ENCODE results near the gene CFAP119. TPM values are rescaled to one million over a fixed set of nuclear protein-coding genes. Genes with fewer than 3 reads are reported as not detected.

Gene CFAP119
- total RNA-seq, 1 donor, result 2.9 TPM

DNA sequence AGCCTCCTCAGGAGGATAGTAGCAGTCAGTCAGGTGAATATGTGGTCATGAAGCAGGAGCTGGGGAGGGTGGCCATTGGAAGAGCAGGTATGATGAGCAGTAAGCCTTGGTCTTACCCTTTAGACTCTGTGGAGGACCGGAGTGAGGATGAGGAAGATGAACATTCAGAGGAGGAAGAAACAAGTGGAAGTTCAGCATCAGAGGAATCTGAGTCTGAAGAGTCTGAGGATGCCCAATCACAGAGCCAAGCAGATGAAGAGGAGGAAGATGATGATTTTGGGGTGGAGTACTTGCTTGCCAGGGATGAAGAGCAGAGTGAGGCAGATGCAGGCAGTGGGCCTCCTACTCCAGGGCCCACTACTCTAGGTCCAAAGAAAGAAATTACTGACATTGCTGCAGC, 50.1 kb downstream of the CFAP119 start:
- TF ChIP-seq, protein P1, sequence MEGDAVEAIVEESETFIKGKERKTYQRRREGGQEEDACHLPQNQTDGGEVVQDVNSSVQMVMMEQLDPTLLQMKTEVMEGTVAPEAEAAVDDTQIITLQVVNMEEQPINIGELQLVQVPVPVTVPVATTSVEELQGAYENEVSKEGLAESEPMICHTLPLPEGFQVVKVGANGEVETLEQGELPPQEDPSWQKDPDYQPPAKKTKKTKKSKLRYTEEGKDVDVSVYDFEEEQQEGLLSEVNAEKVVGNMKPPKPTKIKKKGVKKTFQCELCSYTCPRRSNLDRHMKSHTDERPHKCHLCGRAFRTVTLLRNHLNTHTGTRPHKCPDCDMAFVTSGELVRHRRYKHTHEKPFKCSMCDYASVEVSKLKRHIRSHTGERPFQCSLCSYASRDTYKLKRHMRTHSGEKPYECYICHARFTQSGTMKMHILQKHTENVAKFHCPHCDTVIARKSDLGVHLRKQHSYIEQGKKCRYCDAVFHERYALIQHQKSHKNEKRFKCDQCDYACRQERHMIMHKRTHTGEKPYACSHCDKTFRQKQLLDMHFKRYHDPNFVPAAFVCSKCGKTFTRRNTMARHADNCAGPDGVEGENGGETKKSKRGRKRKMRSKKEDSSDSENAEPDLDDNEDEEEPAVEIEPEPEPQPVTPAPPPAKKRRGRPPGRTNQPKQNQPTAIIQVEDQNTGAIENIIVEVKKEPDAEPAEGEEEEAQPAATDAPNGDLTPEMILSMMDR (IDR thresholded peaks at IDR 0.05; ENCODE audit: extremely low read depth, low read depth, low read length), result no peak
- Histone ChIP-seq H4K20me1 (ENCODE audit: insufficient read depth, low read length) (peaks cover 49% of the 10 kb centered on the region), H3K4me1 (ENCODE audit: insufficient read depth, low read length) (peaks cover 10% of the 10 kb centered on the region), H3K4me2 (ENCODE audit: insufficient read depth, low read length) (no peak overlapping the region), H3K27ac (ENCODE audit: low read depth, low read length) (no peak overlapping the region), H2AFZ (ENCODE audit: low read length) (no peak overlapping the region), H3K36me3 (ENCODE audit: insufficient read depth, low read length) (peaks cover 93% of the 10 kb centered on the region), H3K79me2 (ENCODE audit: insufficient read depth, low read length) (peaks cover 12% of the 10 kb centered on the region), H3K27me3 (ENCODE audit: insufficient read depth, low read length) (no peaks in the 10 kb centered on the region), H3K9me3 (ENCODE audit: low read depth, low read length) (no peaks in the 10 kb centered on the region), H3K4me3 (ENCODE audit: insufficient read depth, low read length) (no peak overlapping the region)
- DNase-seq (ENCODE audit: insufficient read length, low spot score, missing footprints), result no peak

DNA sequence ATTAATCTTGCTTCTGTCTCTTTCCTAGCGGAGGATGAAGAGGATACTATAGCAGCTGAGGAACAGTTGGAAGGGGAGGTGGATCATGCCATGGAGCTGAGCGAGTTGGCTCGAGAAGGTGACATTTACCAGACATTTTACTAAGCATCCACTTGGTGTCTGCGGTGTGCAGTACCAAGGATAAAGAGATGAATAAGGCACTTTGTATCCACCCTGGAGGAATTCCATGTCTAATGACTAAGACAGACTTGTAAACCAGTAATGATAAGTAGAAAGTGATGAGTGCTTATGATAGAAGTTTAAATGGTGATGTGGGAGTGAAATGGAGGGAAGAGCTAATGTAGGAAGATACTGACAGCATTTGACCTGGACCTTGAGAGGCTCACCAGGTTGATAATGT, 50.9 kb downstream of the CFAP119 start:
- H3K27ac ChIP-seq (ENCODE audit: low read depth, low read length), result no peak overlapping the region
- H3K36me3 ChIP-seq (ENCODE audit: insufficient read depth, low read length), result peaks cover 93% of the 10 kb centered on the region
- H3K27me3 ChIP-seq (ENCODE audit: insufficient read depth, low read length), result no peaks in the 10 kb centered on the region
- H2AFZ ChIP-seq (ENCODE audit: low read length), result no peak overlapping the region
- H3K4me1 ChIP-seq (ENCODE audit: insufficient read depth, low read length), result peaks cover 10% of the 10 kb centered on the region
- no peak overlapping the region for H3K4me2 ChIP-seq (ENCODE audit: insufficient read depth, low read length)
- H3K79me2 ChIP-seq (ENCODE audit: insufficient read depth, low read length), result peaks cover 4% of the 10 kb centered on the region
- H4K20me1 ChIP-seq (ENCODE audit: insufficient read depth, low read length), result peaks cover 42% of the 10 kb centered on the region
- TF ChIP-seq, protein P1 (IDR thresholded peaks at IDR 0.05; ENCODE audit: extremely low read depth, low read depth, low read length), result no peak
- no peak for DNase-seq (ENCODE audit: insufficient read length, low spot score, missing footprints)
- no peak overlapping the region for H3K4me3 ChIP-seq (ENCODE audit: insufficient read depth, low read length)
- no peaks in the 10 kb centered on the region for H3K9me3 ChIP-seq (ENCODE audit: low read depth, low read length)

Small RNAs within 50 kb of the gene (small RNA-seq; reads per million reads assigned to genes)
- gene SNORA30, result 493 reads per million, percentile 98 among the genes with 10 or more reads in this experiment

Other genes with a start within 250 kb of the CFAP119 start
- 22.7 and 25.0 TPM in 2 replicates for gene ZNF768, start 235.5 kb downstream of the CFAP119 start, total RNA-seq
- 16.6 and 17.1 TPM in 2 replicates for gene ZNF747, start 227.2 kb downstream of the CFAP119 start, total RNA-seq
- gene ZNF764, start 203.7 kb downstream of the CFAP119 start, total RNA-seq, result 5.3 and 7.6 TPM in 2 replicates
- 10.9 and 12.3 TPM in 2 replicates for gene ZNF688, start 190.3 kb downstream of the CFAP119 start, total RNA-seq
- 13.4 and 13.6 TPM in 2 replicates for gene ZNF785, start 176.4 kb downstream of the CFAP119 start, total RNA-seq
- gene ZNF689, start 151.7 kb downstream of the CFAP119 start, total RNA-seq, result 7.1 and 8.3 TPM in 2 replicates
- gene PRR14, start 111.1 kb downstream of the CFAP119 start, total RNA-seq, result 6.8 and 8.0 TPM in 2 replicates
- gene FBRS, start 103.6 kb downstream of the CFAP119 start, total RNA-seq, result 24.5 and 30.8 TPM in 2 replicates
- gene SRCAP, start 62.9 kb downstream of the CFAP119 start, total RNA-seq, result 16.3 and 19.2 TPM in 2 replicates
- 20.3 and 25.0 TPM in 2 replicates for gene PHKG2, start 13.6 kb downstream of the CFAP119 start, total RNA-seq
- 63.1 and 88.3 TPM in 2 replicates for gene RNF40, start 260 bp upstream of the CFAP119 start, total RNA-seq
- gene ZNF629, start 25.1 kb upstream of the CFAP119 start, total RNA-seq, result 15.3 and 16.3 TPM in 2 replicates
- gene BCL7C, start 132.0 kb upstream of the CFAP119 start, total RNA-seq, result 33.3 and 36.2 TPM in 2 replicates
- 2.9 and 3.3 TPM in 2 replicates for gene CTF1, start 134.6 kb upstream of the CFAP119 start, total RNA-seq
- 12.7 and 14.5 TPM in 2 replicates for gene FBXL19, start 161.5 kb upstream of the CFAP119 start, total RNA-seq
- gene ORAI3, start 187.0 kb upstream of the CFAP119 start, total RNA-seq, result 63.3 and 66.0 TPM in 2 replicates
- 2.2 and 2.9 TPM in 2 replicates for gene SETD1A, start 195.7 kb upstream of the CFAP119 start, total RNA-seq
- gene HSD3B7, start 223.1 kb upstream of the CFAP119 start, total RNA-seq, result 45.6 and 47.7 TPM in 2 replicates
- 0.72 and 2.9 TPM in 2 replicates for gene STX1B, start 248.6 kb upstream of the CFAP119 start, total RNA-seq